ENCODE data around the gene CDH4. TPM values are rescaled to one million over a fixed set of nuclear protein-coding genes. Genes with fewer than 3 reads are reported as not detected.

The CDH4 gene
- polyA plus RNA-seq (2013, experiment 1 of 2), result 2.6 TPM
- polyA plus RNA-seq (2013, experiment 2 of 2), result 2.6 TPM

- H3K4me2 ChIP-seq (ENCODE audit: low read length), result peak within 1 kb of the TSS; percentile 91
- peaks cover 9% of the 10 kb centered on the region for H3K27me3 ChIP-seq (ENCODE audit: insufficient read depth, low read length, poor library complexity)
- H4K5ac ChIP-seq (ENCODE audit: low read length), result no peak within 1 kb of the TSS
- H2AK5ac ChIP-seq (ENCODE audit: low read length), result no peak within 1 kb of the TSS
- H3K4me1 ChIP-seq (ENCODE audit: control insufficient read depth, low read depth, low read length), result no peaks in the 10 kb centered on the region
- no peaks in the 10 kb centered on the region for H3K79me1 ChIP-seq (ENCODE audit: low read length)
- H3K36me3 ChIP-seq (ENCODE audit: control insufficient read depth, insufficient read depth, low read length), result no peaks in the 10 kb centered on the region
- no peak within 1 kb of the TSS for H3K27ac ChIP-seq (ENCODE audit: low read depth, low read length)
- H2BK5ac ChIP-seq (ENCODE audit: low read length), result no peak within 1 kb of the TSS
- no peak within 1 kb of the TSS for H2BK15ac ChIP-seq (replicated peaks; ENCODE audit: low read depth)
- WGBS (ENCODE audit: extremely low coverage, insufficient coverage, low lambda C conversion rate), result no CpG with 5 or more reads among the region's 78 CpGs
- peak within 1 kb of the TSS; percentile 17 for H3K4me3 ChIP-seq (ENCODE audit: low read length)
- H3K18ac ChIP-seq (ENCODE audit: low read length), result peak within 1 kb of the TSS; percentile 96
- no peaks in the 10 kb centered on the region for H3K79me2 ChIP-seq (ENCODE audit: control insufficient read depth, insufficient read depth, low read length)
- peak; percentile 42 for DNase-seq
- peak within 1 kb of the TSS; percentile 64 for H3K9ac ChIP-seq (ENCODE audit: low read length)
- H3K23ac ChIP-seq (ENCODE audit: low read length), result peak within 1 kb of the TSS; percentile 50
- no peak within 1 kb of the TSS for H4K8ac ChIP-seq (ENCODE audit: low read depth, low read length)
- no peak within 1 kb of the TSS for H3K4ac ChIP-seq (ENCODE audit: low read depth, low read length)
- peak within 1 kb of the TSS; percentile 78 for H3K56ac ChIP-seq (ENCODE audit: low read length)
- no peak within 1 kb of the TSS for H2BK120ac ChIP-seq (ENCODE audit: low read depth, low read length)
Measured at GRCh38 chr20:61251529-61252393, at the start of gene CDH4. Gene CDH4 (plus strand): TSS chr20:61252261.

GRCh38 chr20:61203320-61203719 is 48.7 kb upstream of the CDH4 start:
- Histone ChIP-seq H3K4me2 (ENCODE audit: low read length) (no peak overlapping the region), H3K79me1 (ENCODE audit: low read length) (no peaks in the 10 kb centered on the region), H4K5ac (ENCODE audit: low read length) (no peak overlapping the region), H4K8ac (ENCODE audit: low read depth, low read length) (no peak overlapping the region), H2BK15ac (replicated peaks; ENCODE audit: low read depth) (no peak overlapping the region), H2BK5ac (ENCODE audit: low read length) (no peak overlapping the region), H3K23ac (ENCODE audit: low read length) (no peak overlapping the region), H3K79me2 (ENCODE audit: control insufficient read depth, insufficient read depth, low read length) (no peaks in the 10 kb centered on the region), H3K9ac (ENCODE audit: low read length) (no peak overlapping the region), H3K18ac (ENCODE audit: low read length) (no peak overlapping the region), H2BK120ac (ENCODE audit: low read depth, low read length) (no peak overlapping the region), H3K56ac (ENCODE audit: low read length) (no peak overlapping the region), H3K4me3 (ENCODE audit: low read length) (no peak overlapping the region), H3K27ac (ENCODE audit: low read depth, low read length) (no peak overlapping the region), H3K36me3 (ENCODE audit: control insufficient read depth, insufficient read depth, low read length) (no peaks in the 10 kb centered on the region), H2AK5ac (ENCODE audit: low read length) (no peak overlapping the region), H3K27me3 (ENCODE audit: insufficient read depth, low read length, poor library complexity) (no peaks in the 10 kb centered on the region), H3K4ac (ENCODE audit: low read depth, low read length) (no peak overlapping the region), H3K4me1 (ENCODE audit: control insufficient read depth, low read depth, low read length) (no peaks in the 10 kb centered on the region)
- no CpG with 5 or more reads among the region's 5 CpGs for WGBS (ENCODE audit: extremely low coverage, insufficient coverage, low lambda C conversion rate)
- no peak for DNase-seq

GRCh38 chr20:61204206-61204605 is 47.9 kb upstream of the CDH4 start:
- H3K18ac ChIP-seq (ENCODE audit: low read length), result no peak overlapping the region
- no peak overlapping the region for H2BK5ac ChIP-seq (ENCODE audit: low read length)
- H4K8ac ChIP-seq (ENCODE audit: low read depth, low read length), result no peak overlapping the region
- H3K9ac ChIP-seq (ENCODE audit: low read length), result no peak overlapping the region
- no peak overlapping the region for H2BK120ac ChIP-seq (ENCODE audit: low read depth, low read length)
- H3K79me1 ChIP-seq (ENCODE audit: low read length), result no peaks in the 10 kb centered on the region
- no peak overlapping the region for H3K56ac ChIP-seq (ENCODE audit: low read length)
- H3K23ac ChIP-seq (ENCODE audit: low read length), result no peak overlapping the region
- no peak overlapping the region for H3K4me3 ChIP-seq (ENCODE audit: low read length)
- no peaks in the 10 kb centered on the region for H3K36me3 ChIP-seq (ENCODE audit: control insufficient read depth, insufficient read depth, low read length)
- H3K4me2 ChIP-seq (ENCODE audit: low read length), result no peak overlapping the region
- H3K27me3 ChIP-seq (ENCODE audit: insufficient read depth, low read length, poor library complexity), result no peaks in the 10 kb centered on the region
- H3K79me2 ChIP-seq (ENCODE audit: control insufficient read depth, insufficient read depth, low read length), result no peaks in the 10 kb centered on the region
- H3K4ac ChIP-seq (ENCODE audit: low read depth, low read length), result no peak overlapping the region
- no peak overlapping the region for H2AK5ac ChIP-seq (ENCODE audit: low read length)
- H4K5ac ChIP-seq (ENCODE audit: low read length), result no peak overlapping the region
- no CpG with 5 or more reads among the region's 8 CpGs for WGBS (ENCODE audit: extremely low coverage, insufficient coverage, low lambda C conversion rate)
- H3K4me1 ChIP-seq (ENCODE audit: control insufficient read depth, low read depth, low read length), result no peaks in the 10 kb centered on the region
- no peak overlapping the region for H2BK15ac ChIP-seq (replicated peaks; ENCODE audit: low read depth)
- DNase-seq, result no peak
- no peak overlapping the region for H3K27ac ChIP-seq (ENCODE audit: low read depth, low read length)

- peak; percentile 18 for DNase-seq
- Histone ChIP-seq H3K4me2 (ENCODE audit: low read length) (no peak overlapping the region), H3K27ac (ENCODE audit: low read depth, low read length) (no peak overlapping the region), H3K27me3 (ENCODE audit: insufficient read depth, low read length, poor library complexity) (no peaks in the 10 kb centered on the region), H3K79me2 (ENCODE audit: control insufficient read depth, insufficient read depth, low read length) (no peaks in the 10 kb centered on the region), H3K18ac (ENCODE audit: low read length) (no peak overlapping the region), H4K5ac (ENCODE audit: low read length) (no peak overlapping the region), H3K23ac (ENCODE audit: low read length) (no peak overlapping the region), H3K4me1 (ENCODE audit: control insufficient read depth, low read depth, low read length) (no peaks in the 10 kb centered on the region), H3K36me3 (ENCODE audit: control insufficient read depth, insufficient read depth, low read length) (no peaks in the 10 kb centered on the region), H2BK120ac (ENCODE audit: low read depth, low read length) (no peak overlapping the region), H3K56ac (ENCODE audit: low read length) (no peak overlapping the region), H3K9ac (ENCODE audit: low read length) (no peak overlapping the region), H3K79me1 (ENCODE audit: low read length) (no peaks in the 10 kb centered on the region), H2AK5ac (ENCODE audit: low read length) (no peak overlapping the region), H3K4me3 (ENCODE audit: low read length) (no peak overlapping the region), H2BK15ac (replicated peaks; ENCODE audit: low read depth) (no peak overlapping the region), H3K4ac (ENCODE audit: low read depth, low read length) (no peak overlapping the region), H4K8ac (ENCODE audit: low read depth, low read length) (no peak overlapping the region), H2BK5ac (ENCODE audit: low read length) (no peak overlapping the region)
- no CpG with 5 or more reads among the region's 6 CpGs for WGBS (ENCODE audit: extremely low coverage, insufficient coverage, low lambda C conversion rate)
Measured at GRCh38 chr20:61205769-61206168, 46.3 kb upstream of the CDH4 start.

- DNase-seq, result no peak
- H3K23ac ChIP-seq (ENCODE audit: low read length), result no peak overlapping the region
- H2BK15ac ChIP-seq (replicated peaks; ENCODE audit: low read depth), result no peak overlapping the region
- no peak overlapping the region for H3K4ac ChIP-seq (ENCODE audit: low read depth, low read length)
- H4K5ac ChIP-seq (ENCODE audit: low read length), result no peak overlapping the region
- H3K9ac ChIP-seq (ENCODE audit: low read length), result no peak overlapping the region
- no CpG with 5 or more reads among the region's 6 CpGs for WGBS (ENCODE audit: extremely low coverage, insufficient coverage, low lambda C conversion rate)
- H3K27ac ChIP-seq (ENCODE audit: low read depth, low read length), result no peak overlapping the region
- H2AK5ac ChIP-seq (ENCODE audit: low read length), result no peak overlapping the region
- no peak overlapping the region for H3K18ac ChIP-seq (ENCODE audit: low read length)
- no peaks in the 10 kb centered on the region for H3K4me1 ChIP-seq (ENCODE audit: control insufficient read depth, low read depth, low read length)
- no peak overlapping the region for H2BK120ac ChIP-seq (ENCODE audit: low read depth, low read length)
- no peaks in the 10 kb centered on the region for H3K79me2 ChIP-seq (ENCODE audit: control insufficient read depth, insufficient read depth, low read length)
- H3K36me3 ChIP-seq (ENCODE audit: control insufficient read depth, insufficient read depth, low read length), result no peaks in the 10 kb centered on the region
- H3K27me3 ChIP-seq (ENCODE audit: insufficient read depth, low read length, poor library complexity), result no peaks in the 10 kb centered on the region
- H2BK5ac ChIP-seq (ENCODE audit: low read length), result no peak overlapping the region
- H4K8ac ChIP-seq (ENCODE audit: low read depth, low read length), result no peak overlapping the region
- no peak overlapping the region for H3K4me2 ChIP-seq (ENCODE audit: low read length)
- H3K4me3 ChIP-seq (ENCODE audit: low read length), result no peak overlapping the region
- H3K79me1 ChIP-seq (ENCODE audit: low read length), result no peaks in the 10 kb centered on the region
- H3K56ac ChIP-seq (ENCODE audit: low read length), result no peak overlapping the region
Measured at GRCh38 chr20:61210862-61211261, 41.2 kb upstream of the CDH4 start.

Measured in mesendoderm (in vitro differentiated cells).